Effector CD8-positive, alpha-beta T cell (primary cell): ENCODE results near the gene DNAJB1.
A peak's percentile ranks its signal among the peaks of the same experiment; 100 is the strongest.
"Not testable (repeated sequence)": the region's sequence is repeated elsewhere in the genome, so short reads cannot be mapped to it uniquely, and the experiment has no call there.

Experiments
- DNase-seq: peaks from one replicate; lab custom pipeline; 2025; lab: John Stamatoyannopoulos, UW

Gene DNAJB1

GRCh38 chr19:14520543-14520942 lies 2.3 kb upstream of the DNAJB1 start:
- DNase-seq, result no peak

- no peak for DNase-seq
Measured at GRCh38 chr19:14519860-14520407, 1.7 kb upstream of the DNAJB1 start.

- DNase-seq, result no peak
Measured at GRCh38 chr19:14519245-14519859, 1.2 kb upstream of the DNAJB1 start.

DNA sequence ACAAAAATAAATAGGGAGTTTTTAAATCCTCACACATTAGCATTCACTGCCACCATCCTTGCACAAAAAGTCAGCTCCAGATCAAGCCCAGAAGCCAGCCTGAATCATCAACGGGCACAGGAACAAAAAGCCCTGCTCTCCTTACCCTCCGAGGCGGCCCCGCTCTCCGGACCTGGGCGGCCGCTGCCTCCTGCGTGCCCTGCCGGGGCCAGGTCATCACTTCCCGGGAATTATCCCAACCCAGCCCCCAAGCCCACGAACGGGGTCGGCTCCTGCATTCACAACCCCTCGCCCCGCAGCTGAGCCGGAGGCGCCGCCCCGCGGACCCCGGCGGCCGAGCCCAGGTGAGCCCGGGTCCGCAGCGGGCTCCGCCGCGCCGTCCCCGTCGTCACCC lies 754 bp downstream of the DNAJB1 start:
- DNase-seq, result no peak

GRCh38 chr19:14516746-14517438 lies 1.3 kb downstream of the DNAJB1 start:
- DNase-seq, result no peak

DNA sequence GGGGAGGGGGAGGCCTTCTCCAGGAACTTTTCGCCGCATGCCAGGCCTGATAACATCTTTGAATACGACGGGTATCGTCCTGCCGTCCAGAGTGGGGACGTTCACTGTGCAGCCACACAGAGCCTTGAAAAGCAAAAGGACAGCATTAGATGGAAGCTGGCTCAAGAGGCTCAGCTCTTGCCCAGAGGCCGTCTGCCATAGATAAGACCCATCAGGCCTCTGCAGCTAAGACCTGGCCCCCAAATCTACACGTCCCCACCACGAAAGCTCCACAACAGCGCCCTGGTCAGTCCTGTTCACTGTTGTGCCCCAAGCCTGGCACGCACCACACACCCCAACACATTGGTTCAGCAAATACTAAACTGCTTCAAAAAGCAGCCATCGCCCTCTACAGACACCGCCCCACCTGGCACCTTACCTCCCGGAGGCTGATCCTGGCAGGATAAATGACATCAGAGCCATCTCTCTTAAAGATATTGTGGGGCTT lies 2.1 kb downstream of the DNAJB1 start:
- no peak for DNase-seq

DNA sequence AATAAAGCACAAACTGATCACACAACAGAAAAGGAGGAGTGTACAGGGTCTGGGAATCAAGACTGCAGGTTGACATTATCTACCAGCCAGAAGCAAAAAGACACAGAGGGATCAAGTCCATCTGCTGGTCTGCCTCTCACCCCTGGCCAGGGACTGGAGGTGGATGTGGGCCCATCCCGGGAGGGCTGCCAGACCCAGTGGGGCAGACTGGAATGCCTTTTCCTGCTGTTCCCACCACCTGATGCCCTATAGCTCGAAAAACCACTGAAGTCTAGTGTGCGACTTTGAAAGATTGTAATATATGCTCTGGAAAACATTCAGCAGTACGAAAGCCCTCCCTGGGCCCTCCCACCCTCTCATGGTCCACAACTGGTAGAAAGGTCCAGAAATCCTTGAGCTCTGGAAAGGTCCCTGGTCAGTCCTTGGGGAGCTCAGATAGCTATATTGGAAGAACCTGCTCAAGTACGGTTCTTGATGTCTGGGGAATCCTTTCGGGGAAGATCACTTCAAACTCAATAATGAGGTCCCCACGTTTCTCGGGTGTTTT lies 2.6 kb downstream of the DNAJB1 start:
- no peak for DNase-seq

GRCh38 chr19:14514215-14514863 lies 3.9 kb downstream of the DNAJB1 start:
- DNase-seq, result no peak

DNA sequence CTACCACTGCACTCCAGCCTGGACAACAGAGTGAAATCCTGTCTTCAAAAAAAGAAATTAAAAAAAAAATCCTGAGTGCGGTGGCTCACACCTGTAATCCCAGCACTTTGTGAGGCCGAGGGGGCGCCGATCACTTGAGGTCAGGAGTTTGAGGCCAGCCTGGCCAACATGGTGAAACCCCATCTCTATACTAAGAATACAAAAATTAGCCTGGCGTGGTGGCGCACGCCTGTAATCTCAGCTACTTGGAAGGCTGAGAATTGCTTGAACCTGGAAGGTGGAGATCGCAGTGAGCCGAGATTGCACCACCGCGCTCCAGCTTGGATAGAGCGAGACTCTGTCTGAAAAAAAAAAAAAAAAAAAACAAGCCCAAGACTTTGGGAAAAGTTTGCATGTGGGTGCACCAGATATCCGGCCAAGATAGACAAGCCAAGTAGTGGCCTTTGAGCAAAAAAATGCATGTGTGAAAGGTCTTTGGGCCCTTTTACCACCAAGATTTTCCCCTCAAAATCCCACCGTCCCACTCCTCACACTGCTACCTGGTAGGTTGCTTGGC lies 5.7 kb downstream of the DNAJB1 start:
- no peak for DNase-seq

DNA sequence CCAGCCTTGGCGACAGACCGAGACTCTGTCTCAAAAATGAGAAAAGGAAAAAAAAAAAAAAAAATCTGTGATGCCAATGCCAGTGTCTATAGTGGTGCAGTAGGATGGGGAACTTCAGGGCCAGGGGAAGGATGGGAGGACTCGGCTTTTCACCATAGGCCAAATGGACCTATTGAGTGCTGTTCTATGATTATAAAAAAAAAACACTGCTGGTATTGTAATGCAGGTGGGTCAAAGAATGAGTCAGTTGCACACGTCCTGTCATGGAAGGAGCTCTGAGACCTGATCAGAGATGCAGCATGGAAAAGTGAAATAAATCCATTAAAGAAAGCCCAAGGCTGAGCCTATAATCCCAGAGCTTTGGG lies 7.0 kb downstream of the DNAJB1 start:
- DNase-seq, result no peak

DNA sequence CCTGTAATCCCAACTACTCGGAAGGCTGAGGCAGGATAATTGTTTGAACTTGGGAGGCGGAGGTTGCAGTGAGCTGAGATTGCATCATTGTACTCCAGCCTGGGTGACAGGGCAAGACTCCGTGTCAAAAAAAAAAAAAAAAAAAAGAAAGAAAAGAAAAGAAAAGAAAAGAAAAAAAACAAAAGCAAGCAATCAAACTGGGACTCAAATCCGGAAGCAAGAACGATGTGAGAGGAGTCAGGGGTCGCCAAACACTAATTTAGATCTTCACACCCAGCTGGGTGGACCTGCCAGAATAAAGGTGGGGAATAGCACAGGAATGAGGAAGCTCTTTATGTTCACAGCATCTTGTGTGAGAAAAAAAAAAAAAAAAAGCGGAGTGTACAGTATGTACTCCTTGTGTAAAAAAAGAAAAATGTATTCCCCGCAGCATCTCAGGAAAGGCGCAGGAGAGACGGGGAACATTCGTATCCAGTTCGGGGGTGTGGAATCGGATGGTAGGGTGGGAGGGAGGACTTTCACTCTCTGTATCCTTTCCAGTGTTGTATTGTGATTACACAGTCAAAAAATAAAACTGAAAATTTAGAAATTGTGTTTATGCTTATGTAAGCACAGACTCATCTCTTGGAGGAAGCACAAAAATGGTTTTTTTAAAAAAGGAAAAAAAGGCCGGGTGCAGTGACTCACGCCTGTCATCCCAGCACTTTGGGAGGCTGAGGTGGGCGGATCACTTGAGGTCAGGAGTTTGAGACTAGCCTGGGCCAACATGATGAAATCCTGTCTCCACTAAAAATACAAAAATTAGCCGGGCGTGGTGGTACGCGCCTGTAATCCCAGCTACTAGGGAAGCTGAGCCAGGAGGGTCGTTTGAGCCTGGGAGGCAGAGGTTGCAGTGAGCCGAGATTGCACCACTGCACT lies 7.6 kb downstream of the DNAJB1 start:
- DNase-seq, result no peak

GRCh38 chr19:14507704-14508542 lies 10.3 kb downstream of the DNAJB1 start:
- no peak for DNase-seq

GRCh38 chr19:14505488-14506239 lies 12.5 kb downstream of the DNAJB1 start:
- DNase-seq, result peak; percentile 69

- not testable (repeated sequence) for DNase-seq
Measured at GRCh38 chr19:14504575-14504974, 13.6 kb downstream of the DNAJB1 start.

DNA sequence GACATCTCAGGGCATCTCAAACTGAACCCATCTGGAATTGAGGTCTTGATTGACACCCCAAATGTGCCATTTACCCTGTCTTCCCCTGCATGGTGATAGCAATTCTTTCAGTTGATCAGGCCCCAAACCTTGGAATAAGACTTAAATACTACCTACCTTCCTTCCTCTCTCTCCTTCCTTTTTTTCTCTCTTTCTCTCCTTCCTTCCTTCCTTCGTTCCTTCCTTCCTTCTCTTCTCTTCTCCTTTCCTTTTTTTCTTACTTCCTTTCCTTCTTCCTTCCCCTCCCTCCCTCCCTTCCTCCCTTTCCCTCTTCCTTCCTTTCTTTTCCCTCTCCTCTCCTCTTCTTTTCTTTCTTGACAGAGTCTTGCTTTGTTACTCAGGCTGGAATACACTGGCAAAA lies 14.9 kb downstream of the DNAJB1 start:
- DNase-seq, result no peak

DNA sequence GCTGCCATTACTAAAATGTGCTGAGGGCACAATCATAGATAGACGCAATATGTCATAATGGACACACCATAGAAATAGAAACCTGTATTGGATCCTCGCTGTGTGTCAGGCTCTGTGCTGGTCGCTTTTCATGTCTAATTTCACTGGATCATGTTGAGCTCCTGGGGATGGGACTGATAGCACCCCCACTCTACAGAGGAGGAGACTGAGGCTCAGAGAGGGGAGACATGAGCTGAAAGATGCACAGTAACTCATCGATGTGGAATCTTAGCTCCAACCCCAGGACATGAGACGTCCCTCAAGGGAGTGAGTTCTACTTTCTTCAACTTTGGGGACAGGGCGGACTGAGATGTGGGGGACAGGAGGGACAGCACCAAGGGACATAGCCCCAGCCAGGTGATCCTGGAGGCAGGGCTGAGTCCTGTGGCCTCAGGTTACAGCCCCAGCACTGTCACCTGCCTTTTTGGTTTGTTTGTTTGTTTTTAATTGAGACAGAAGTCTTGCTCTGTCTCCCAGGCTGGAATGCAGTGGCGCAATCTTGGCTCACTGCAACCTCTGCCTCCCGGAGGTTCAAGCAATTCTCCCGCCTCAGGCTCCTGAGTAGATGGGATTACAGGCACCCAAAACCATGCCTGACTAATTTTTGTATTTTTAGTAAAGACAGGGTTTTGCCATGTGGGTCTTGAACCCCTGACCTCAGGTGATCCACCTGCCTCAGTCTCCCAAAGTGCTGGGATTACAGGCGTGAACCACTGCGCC lies 15.7 kb downstream of the DNAJB1 start:
- no peak for DNase-seq

DNA sequence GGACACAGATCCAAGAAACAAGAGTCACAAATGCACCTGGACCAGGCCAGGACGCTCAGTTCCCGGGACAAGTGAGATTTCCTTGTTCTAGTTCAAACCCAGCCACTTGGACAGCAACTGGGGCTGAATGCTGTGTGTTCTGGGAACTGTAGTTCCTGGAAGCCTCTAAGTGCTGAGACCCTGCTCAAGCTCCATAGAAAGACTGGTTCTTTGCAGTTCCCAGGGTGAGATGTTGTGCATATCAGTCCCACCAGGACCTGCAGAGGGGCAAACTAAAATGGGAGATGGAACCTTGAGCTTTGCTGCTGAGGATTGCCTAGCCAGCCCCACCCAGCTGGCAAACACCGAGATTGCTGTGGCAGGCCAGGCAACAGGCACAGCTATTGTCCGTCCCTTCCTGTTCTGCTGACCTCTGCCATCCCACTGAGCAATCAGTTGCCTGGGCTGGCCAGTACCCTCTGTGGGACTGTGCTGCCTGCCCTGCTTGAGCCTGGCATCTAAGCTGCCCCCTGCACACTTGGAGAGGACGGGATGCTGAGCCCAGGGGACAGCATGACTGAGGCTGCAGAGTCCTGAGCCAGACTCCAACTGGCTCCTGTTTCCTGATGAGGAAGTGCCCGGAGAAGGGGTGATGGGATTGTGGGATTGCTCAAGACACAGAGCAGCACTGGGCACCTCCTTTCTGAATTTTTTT lies 20.8 kb downstream of the DNAJB1 start:
- DNase-seq, result no peak

GRCh38 chr19:14496834-14497227 lies 21.4 kb downstream of the DNAJB1 start:
- no peak for DNase-seq
